Skeletal muscle satellite cell (primary cell): Measurements from ENCODE around the gene DENND1C.

ENCODE experiments used
- H3K27me3 ChIP-seq: 2 replicates; pipeline ENCODE4 v1.7.0; 2013; ENCODE audit warnings: low read length; ENCODE audit not compliant: control insufficient read depth, insufficient read depth
- H3K36me3 ChIP-seq: 2 replicates; pipeline ENCODE4 v1.7.0; 2013; ENCODE audit warnings: mild to moderate bottlenecking, control low read depth, low read length; ENCODE audit not compliant: insufficient read depth
- H3K4me1 ChIP-seq: 2 replicates; pipeline ENCODE4 v1.7.0; 2013; ENCODE audit warnings: low read length; ENCODE audit not compliant: control insufficient read depth, insufficient read depth
- H3K4me2 ChIP-seq: 2 replicates; pipeline ENCODE4 v1.7.0; 2013; ENCODE audit warnings: mild to moderate bottlenecking, low read length
- H3K4me3 ChIP-seq: 2 replicates; pipeline ENCODE4 v1.7.0; 2013; ENCODE audit warnings: low read length
- H3K9ac ChIP-seq: 2 replicates; pipeline ENCODE4 v1.7.0; 2013; ENCODE audit warnings: mild to moderate bottlenecking, low read depth, low read length, moderate library complexity
- H3K9me3 ChIP-seq: replicated peaks from 2 replicates; pipeline ENCODE4 v1.7.0; 2013; ENCODE audit warnings: mild to moderate bottlenecking, control low read depth, low read length

Gene DENND1C

GRCh38 chr19:6472713-6473112, 8.9 kb downstream of the DENND1C start:
- H3K27me3 ChIP-seq: peaks cover 21% of the 10 kb centered on the region
- H3K4me3 ChIP-seq: no peak overlapping the region
- no peaks in the 10 kb centered on the region for H3K36me3 ChIP-seq
- no peaks in the 10 kb centered on the region for H3K9me3 ChIP-seq
- no peaks in the 10 kb centered on the region for H3K4me1 ChIP-seq
- H3K4me2 ChIP-seq: no peak overlapping the region
- no peak overlapping the region for H3K9ac ChIP-seq

- no peaks in the 10 kb centered on the region for H3K4me1 ChIP-seq
- no peak overlapping the region for H3K9ac ChIP-seq
- peaks cover 24% of the 10 kb centered on the region for H3K27me3 ChIP-seq
- H3K9me3 ChIP-seq: no peaks in the 10 kb centered on the region
- H3K36me3 ChIP-seq: no peaks in the 10 kb centered on the region
- no peak overlapping the region for H3K4me2 ChIP-seq
- no peak overlapping the region for H3K4me3 ChIP-seq
Measured at GRCh38 chr19:6471076-6471475, 10.5 kb downstream of the DENND1C start.

GRCh38 chr19:6470173-6470572, 11.4 kb downstream of the DENND1C start:
- Histone ChIP-seq H3K27me3 (peaks cover 18% of the 10 kb centered on the region), H3K4me1 (no peaks in the 10 kb centered on the region), H3K4me2 (no peak overlapping the region), H3K36me3 (no peaks in the 10 kb centered on the region), H3K9me3 (no peaks in the 10 kb centered on the region), H3K4me3 (no peak overlapping the region), H3K9ac (no peak overlapping the region)

- Histone ChIP-seq H3K4me1 (no peaks in the 10 kb centered on the region), H3K9ac (no peak overlapping the region), H3K27me3 (peaks cover 30% of the 10 kb centered on the region), H3K4me2 (no peak overlapping the region), H3K36me3 (no peaks in the 10 kb centered on the region), H3K4me3 (no peak overlapping the region), H3K9me3 (no peaks in the 10 kb centered on the region)
Measured at GRCh38 chr19:6467384-6467783, 14.2 kb downstream of the DENND1C start.

GRCh38 chr19:6466526-6467248, 14.9 kb downstream of the DENND1C start:
- peaks cover 32% of the 10 kb centered on the region for H3K27me3 ChIP-seq
- H3K9me3 ChIP-seq: no peaks in the 10 kb centered on the region
- no peak overlapping the region for H3K4me2 ChIP-seq
- no peak overlapping the region for H3K9ac ChIP-seq
- no peaks in the 10 kb centered on the region for H3K36me3 ChIP-seq
- H3K4me1 ChIP-seq: no peaks in the 10 kb centered on the region
- no peak overlapping the region for H3K4me3 ChIP-seq

GRCh38 chr19:6465663-6466062, 15.9 kb downstream of the DENND1C start:
- H3K4me1 ChIP-seq: peaks cover under 1% of the 10 kb centered on the region
- no peaks in the 10 kb centered on the region for H3K36me3 ChIP-seq
- H3K9me3 ChIP-seq: no peaks in the 10 kb centered on the region
- no peak overlapping the region for H3K9ac ChIP-seq
- no peak overlapping the region for H3K4me3 ChIP-seq
- no peak overlapping the region for H3K4me2 ChIP-seq
- peaks cover 32% of the 10 kb centered on the region for H3K27me3 ChIP-seq

- Histone ChIP-seq H3K27me3 (peaks cover 32% of the 10 kb centered on the region), H3K9me3 (no peaks in the 10 kb centered on the region), H3K4me3 (no peak overlapping the region), H3K9ac (no peak overlapping the region), H3K4me2 (no peak overlapping the region), H3K4me1 (peaks cover 5% of the 10 kb centered on the region), H3K36me3 (no peaks in the 10 kb centered on the region)
Measured at GRCh38 chr19:6465006-6465405, 16.6 kb downstream of the DENND1C start.

GRCh38 chr19:6464070-6464873, 17.3 kb downstream of the DENND1C start, which contains the start of gene CRB3:
TSS of gene CRB3 (plus strand) at chr19:6464271. CDS start at chr19:6464702, 431 bp downstream.
- Histone ChIP-seq H3K4me2 (no peak within 1 kb of the TSS), H3K4me3 (no peak within 1 kb of the TSS), H3K9me3 (no peaks in the 10 kb centered on the region), H3K4me1 (peaks cover 5% of the 10 kb centered on the region), H3K9ac (no peak within 1 kb of the TSS), H3K36me3 (no peaks in the 10 kb centered on the region), H3K27me3 (peaks cover 32% of the 10 kb centered on the region)

- Histone ChIP-seq H3K4me1 (peaks cover 5% of the 10 kb centered on the region), H3K36me3 (no peaks in the 10 kb centered on the region), H3K4me3 (peak overlapping the region; percentile 74), H3K9me3 (no peaks in the 10 kb centered on the region), H3K9ac (peak overlapping the region; percentile 30), H3K27me3 (peaks cover 25% of the 10 kb centered on the region), H3K4me2 (peak overlapping the region; percentile 80)
Measured at GRCh38 chr19:6460099-6460884, 21.3 kb downstream of the DENND1C start.

- Histone ChIP-seq H3K4me2 (peak within 1 kb of the TSS; percentile 80), H3K36me3 (no peaks in the 10 kb centered on the region)
Measured at GRCh38 chr19:6459262-6460098, 22.1 kb downstream of the DENND1C start, which contains the start of gene SLC25A23. TSS of gene SLC25A23 (minus strand) at chr19:6459792. CDS start at chr19:6459628, 164 bp downstream.

More at GRCh38 chr19:6459262-6460098, 22.1 kb downstream of the DENND1C start, which contains the start of gene SLC25A23:
- Histone ChIP-seq H3K27me3 (peaks cover 17% of the 10 kb centered on the region), H3K9me3 (no peaks in the 10 kb centered on the region), H3K4me3 (peak within 1 kb of the TSS; percentile 74), H3K9ac (peak within 1 kb of the TSS; percentile 30), H3K4me1 (peaks cover 5% of the 10 kb centered on the region)
